Lower leg skin (tissue), 3 donors: ENCODE measurements around the gene CNGA4.

ENCODE experiments used
- POLR2A ChIP-seq, 2 donors: fragments of 450-650 bp; IDR thresholded peaks; one replicate each; pipeline ENCODE4 v1.6.1; 2016 to 2017; ENCODE audit warnings: antibody characterized with exemption in 2 of 2, mild to moderate bottlenecking in 1 of 2, moderate library complexity in 1 of 2
- TF ChIP-seq, protein P1 (sequence below), 3 donors: fragments of 450-650 bp; IDR thresholded peaks; one replicate each; pipeline ENCODE4 v1.5.1; 2016; ENCODE audit warnings: antibody characterized with exemption in 3 of 3, mild to moderate bottlenecking in 3 of 3, moderate library complexity in 2 of 3

- TF ChIP-seq, protein P1, sequence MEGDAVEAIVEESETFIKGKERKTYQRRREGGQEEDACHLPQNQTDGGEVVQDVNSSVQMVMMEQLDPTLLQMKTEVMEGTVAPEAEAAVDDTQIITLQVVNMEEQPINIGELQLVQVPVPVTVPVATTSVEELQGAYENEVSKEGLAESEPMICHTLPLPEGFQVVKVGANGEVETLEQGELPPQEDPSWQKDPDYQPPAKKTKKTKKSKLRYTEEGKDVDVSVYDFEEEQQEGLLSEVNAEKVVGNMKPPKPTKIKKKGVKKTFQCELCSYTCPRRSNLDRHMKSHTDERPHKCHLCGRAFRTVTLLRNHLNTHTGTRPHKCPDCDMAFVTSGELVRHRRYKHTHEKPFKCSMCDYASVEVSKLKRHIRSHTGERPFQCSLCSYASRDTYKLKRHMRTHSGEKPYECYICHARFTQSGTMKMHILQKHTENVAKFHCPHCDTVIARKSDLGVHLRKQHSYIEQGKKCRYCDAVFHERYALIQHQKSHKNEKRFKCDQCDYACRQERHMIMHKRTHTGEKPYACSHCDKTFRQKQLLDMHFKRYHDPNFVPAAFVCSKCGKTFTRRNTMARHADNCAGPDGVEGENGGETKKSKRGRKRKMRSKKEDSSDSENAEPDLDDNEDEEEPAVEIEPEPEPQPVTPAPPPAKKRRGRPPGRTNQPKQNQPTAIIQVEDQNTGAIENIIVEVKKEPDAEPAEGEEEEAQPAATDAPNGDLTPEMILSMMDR (IDR thresholded peaks at IDR 0.05) = no peak
- no peak for TF ChIP-seq POLR2A (IDR thresholded peaks at IDR 0.05)
These were observed 1.6 kb upstream of the CNGA4 start for GRCh38 chr11:6237266-6237665.
